Measurements from ENCODE around the gene FBXO42. TPM values are rescaled to one million over a fixed set of nuclear protein-coding genes. Genes with fewer than 3 reads are reported as not detected.

Gene FBXO42
- total and polyA plus RNA-seq, 2 donors (not counting 3 experiments of a cell fraction or from before 2014, with no cell fraction given): 16.3 to 20.4 TPM

GRCh38 chr1:16205334-16205671 lies 147.0 kb downstream of the FBXO42 start:
- FAIRE-seq (no peak), DNase-seq (ENCODE audit: low read depth, low spot score) (no peak)
- Histone ChIP-seq H3K27ac (ENCODE audit: insufficient read depth, low read depth, low read length) (no peak overlapping the region), H3K36me3 (ENCODE audit: control insufficient read depth in 2 of 2, extremely low read depth in 1 of 2, insufficient read depth in 2 of 2, low read length in 2 of 2) (no peaks in the 10 kb centered on the region), H2AFZ (ENCODE audit: low read depth, low read length) (no peak overlapping the region), H3K9ac (replicated peaks; ENCODE audit: extremely low read depth, insufficient read depth, low read length) (no peak overlapping the region), H3K27me3 (ENCODE audit: control insufficient read depth in 2 of 2, insufficient read depth in 2 of 2, low read length in 2 of 2) (no peaks in the 10 kb centered on the region), H3K9me1 (replicated peaks; ENCODE audit: control insufficient read depth, extremely low read depth, insufficient read depth, low read length) (no peaks in the 10 kb centered on the region), H3K9me3 (replicated peaks; ENCODE audit: control insufficient read depth, insufficient read depth, low read length) (no peaks in the 10 kb centered on the region), H3K4me1 (ENCODE audit: control insufficient read depth, extremely low read depth, insufficient read depth, low read length) (peaks cover 9% of the 10 kb centered on the region), H4K20me1 (replicated peaks; ENCODE audit: control insufficient read depth, extremely low read depth, insufficient read depth, low read length) (no peaks in the 10 kb centered on the region), H3K79me2 (ENCODE audit: control insufficient read depth, insufficient read depth, low read length) (no peaks in the 10 kb centered on the region), H3K4me2 (ENCODE audit: insufficient read depth, low read length) (no peak overlapping the region), H3K4me3 (replicated peaks in 1 of 3; ENCODE audit: insufficient read depth in 1 of 3, low read depth in 1 of 3, low read length in 3 of 3) (no peak overlapping the region)
- no TSS peak for BruUV-seq (replicated peaks)
- dilution Hi-C loops (cut with MboI; ENCODE audit: extremely low pct_ligation_motif_present, low sequenced_read_pairs) (no loop called here), intact Hi-C loops (cut with micrococcal nuclease) (loop anchor here (5.0 to 10.0 kb wide), 2 partner anchors 147 to 239 kb away; partner anchors contain the start of genes FBXO42 and NECAP2)
- ChIA-PET CTCF (interaction anchor here (0.5 to 3.5 kb wide), 9 partner anchors 11 to 416 kb away, joined by 3 to 29 read pairs (median 4); partner anchors contain the start of gene CPLANE2), POLR2A (no interaction called here)
- TF ChIP-seq JUN (IDR thresholded peaks at IDR 0.05; ENCODE audit: borderline replicate concordance, insufficient read depth, insufficient read length, low read depth) (no peak), EZH2 (IDR thresholded peaks at IDR 0.05; ENCODE audit: borderline replicate concordance, low read depth, low read length, severe bottlenecking) (no peak), MYC (IDR thresholded peaks at IDR 0.05; ENCODE audit: low read depth, low read length) (no peak), POLR2AphosphoS5 (IDR thresholded peaks at IDR 0.05; ENCODE audit: insufficient read depth, low read depth, low read length) (no peak), POLR2A (IDR thresholded peaks at IDR 0.05; ENCODE audit: low read depth, low read length) (no peak), GATA2 (IDR thresholded peaks at IDR 0.05; ENCODE audit: insufficient read depth, insufficient read length, low read depth, low read length) (no peak), FOS (IDR thresholded peaks at IDR 0.05; ENCODE audit: borderline replicate concordance, insufficient read depth, low read length) (no peak), MAX (IDR thresholded peaks at IDR 0.05; ENCODE audit: insufficient read depth, insufficient read length) (no peak)
- TF ChIP-seq, protein P1, sequence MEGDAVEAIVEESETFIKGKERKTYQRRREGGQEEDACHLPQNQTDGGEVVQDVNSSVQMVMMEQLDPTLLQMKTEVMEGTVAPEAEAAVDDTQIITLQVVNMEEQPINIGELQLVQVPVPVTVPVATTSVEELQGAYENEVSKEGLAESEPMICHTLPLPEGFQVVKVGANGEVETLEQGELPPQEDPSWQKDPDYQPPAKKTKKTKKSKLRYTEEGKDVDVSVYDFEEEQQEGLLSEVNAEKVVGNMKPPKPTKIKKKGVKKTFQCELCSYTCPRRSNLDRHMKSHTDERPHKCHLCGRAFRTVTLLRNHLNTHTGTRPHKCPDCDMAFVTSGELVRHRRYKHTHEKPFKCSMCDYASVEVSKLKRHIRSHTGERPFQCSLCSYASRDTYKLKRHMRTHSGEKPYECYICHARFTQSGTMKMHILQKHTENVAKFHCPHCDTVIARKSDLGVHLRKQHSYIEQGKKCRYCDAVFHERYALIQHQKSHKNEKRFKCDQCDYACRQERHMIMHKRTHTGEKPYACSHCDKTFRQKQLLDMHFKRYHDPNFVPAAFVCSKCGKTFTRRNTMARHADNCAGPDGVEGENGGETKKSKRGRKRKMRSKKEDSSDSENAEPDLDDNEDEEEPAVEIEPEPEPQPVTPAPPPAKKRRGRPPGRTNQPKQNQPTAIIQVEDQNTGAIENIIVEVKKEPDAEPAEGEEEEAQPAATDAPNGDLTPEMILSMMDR (IDR thresholded peaks at IDR 0.05; ENCODE audit: extremely low read depth in 1 of 2, insufficient read depth in 1 of 2, low read depth in 1 of 2, low read length in 2 of 2): no peak

All from endothelial cell of umbilical vein (primary cell).